Erythroblast (primary cell): Measurements from ENCODE around the gene GC.

Source experiments
- GATA1 ChIP-seq: IDR thresholded peaks from 2 replicates; pipeline ENCODE4 v1.6.1; 2011; ENCODE audit warnings: low read depth, mild to moderate bottlenecking, control low read depth, low read length, moderate library complexity
- POLR2A ChIP-seq: IDR thresholded peaks from 2 replicates; pipeline ENCODE4 v1.6.1; 2011; ENCODE audit warnings: mild to moderate bottlenecking, low read length

GRCh38 chr4:71783972-71784371 lies at the start of gene GC:
- TF ChIP-seq POLR2A: no peak
- TF ChIP-seq GATA1: no peak
